Smooth muscle cell (in vitro differentiated cells): ENCODE results near the gene FFAR4. TPM values are rescaled to one million over a fixed set of nuclear protein-coding genes. Genes with fewer than 3 reads are reported as not detected.

ENCODE experiments used
- DNase-seq: peaks from one replicate; lab custom pipeline; 2025; ENCODE audit not compliant: unreplicated experiment; lab: John Stamatoyannopoulos, UW
- H2AFZ ChIP-seq: fragments of 200-600 bp; sonication (generic); 2 replicates; pipeline ENCODE4 v1.6.0; 2016; ENCODE audit warnings: antibody characterized with exemption, low read depth, mild to moderate bottlenecking
- H3F3A ChIP-seq: fragments of 200-600 bp; sonication (generic); 2 replicates; pipeline ENCODE4 v1.6.0; 2017; ENCODE audit warnings: antibody characterized with exemption, low read depth
- H3K27ac ChIP-seq: fragments of 200-600 bp; sonication (generic); 2 replicates; pipeline ENCODE4 v1.5.1; 2016; ENCODE audit warnings: low read depth, mild to moderate bottlenecking
- H3K27me3 ChIP-seq: fragments of 200-600 bp; sonication (generic); 2 replicates; pipeline ENCODE4 v1.6.1; 2016; ENCODE audit warnings: low read depth, mild to moderate bottlenecking
- H3K36me3 ChIP-seq: fragments of 200-600 bp; sonication (generic); 2 replicates; pipeline ENCODE4 v1.5.1; 2016; ENCODE audit warnings: low read depth
- H3K4me1 ChIP-seq: fragments of 200-600 bp; sonication (generic); 2 replicates; pipeline ENCODE4 v1.5.1; 2016; ENCODE audit warnings: low read depth
- H3K4me2 ChIP-seq: fragments of 200-600 bp; sonication (generic); 2 replicates; pipeline ENCODE4 v1.6.0; 2016; ENCODE audit warnings: mild to moderate bottlenecking
- H3K4me3 ChIP-seq: fragments of 200-600 bp; sonication (generic); 2 replicates; pipeline ENCODE4 v1.5.1; 2016; ENCODE audit warnings: mild to moderate bottlenecking
- H3K79me2 ChIP-seq: fragments of 200-600 bp; sonication (generic); 2 replicates; pipeline ENCODE4 v1.6.0; 2016; ENCODE audit warnings: low read depth, mild to moderate bottlenecking
- H3K9ac ChIP-seq: fragments of 200-600 bp; sonication (generic); 2 replicates; pipeline ENCODE4 v1.6.0; 2016; ENCODE audit warnings: low read depth
- H3K9me3 ChIP-seq: fragments of 200-600 bp; sonication (generic); replicated peaks from 2 replicates; pipeline ENCODE4 v1.5.1; 2016; ENCODE audit warnings: low read depth
- H4K20me1 ChIP-seq: fragments of 200-600 bp; sonication (generic); 2 replicates; pipeline ENCODE4 v1.6.0; 2016; ENCODE audit warnings: low read depth
- CTCF ChIP-seq: fragments of 200-600 bp; sonication (generic); IDR thresholded peaks from 2 replicates; pipeline ENCODE4 v1.5.1; 2017; ENCODE audit warnings: borderline replicate concordance, mild to moderate bottlenecking, antibody characterized with exemption; ENCODE audit not compliant: insufficient read depth, poor library complexity, severe bottlenecking
- WGBS: methylation state at CpG from one replicate; pipeline ENCODE4 v1.1.7; 2016; ENCODE audit warnings: low lambda C conversion rate; 5-methylcytosine and 5-hydroxymethylcytosine counted together
- polyA plus RNA-seq: library from polyadenylated mRNA; unstranded; fragments of >200 nt; fragmentation: Nextera tagmentation; extraction: Ambion mirVana; gene quantifications from 2 replicates; pipeline ENCODE4 v1.2.1, GENCODE V29; 2016
- total RNA-seq: library from RNA; depleted of rRNA; stranded (reverse); fragments of >200 nt; gene quantifications from 2 replicates; pipeline ENCODE4 v1.2.3, GENCODE V29; 2014

FFAR4 gene
- total and polyA plus RNA-seq, 2 experiments from 2014 or later = not detected

- Histone ChIP-seq H3K4me2 (peak within 1 kb of the TSS; percentile 93), H2AFZ (no peak within 1 kb of the TSS), H3F3A (no peaks in the 10 kb centered on the region), H3K4me1 (peaks cover 14% of the 10 kb centered on the region), H3K9ac (no peak within 1 kb of the TSS), H3K79me2 (no peaks in the 10 kb centered on the region), H3K4me3 (peak within 1 kb of the TSS; percentile 48), H3K27me3 (peaks cover 70% of the 10 kb centered on the region), H3K9me3 (no peaks in the 10 kb centered on the region), H4K20me1 (no peaks in the 10 kb centered on the region), H3K27ac (no peak within 1 kb of the TSS), H3K36me3 (no peaks in the 10 kb centered on the region)
- TF ChIP-seq CTCF = no peak
- DNase-seq = no peak
- 4% methylated on average over 49 of the region's 63 CpGs for whole genome bisulfite sequencing
Measured at GRCh38 chr10:93601146-93601773, 34.8 kb downstream of the FFAR4 start, which contains the start of gene RBP4. TSS of gene RBP4 (minus strand) at chr10:93601235. CDS start at chr10:93601028, 207 bp downstream.

- no peak for TF ChIP-seq CTCF
- H3F3A ChIP-seq = no peaks in the 10 kb centered on the region
- peak overlapping the region; percentile 48 for H3K4me3 ChIP-seq
- peaks cover 14% of the 10 kb centered on the region for H3K4me1 ChIP-seq
- H4K20me1 ChIP-seq = no peaks in the 10 kb centered on the region
- no peak overlapping the region for H3K27ac ChIP-seq
- no peak for DNase-seq
- 22% methylated on average over 7 of the region's 7 CpGs for WGBS
- H3K9me3 ChIP-seq = no peaks in the 10 kb centered on the region
- no peaks in the 10 kb centered on the region for H3K79me2 ChIP-seq
- peaks cover 71% of the 10 kb centered on the region for H3K27me3 ChIP-seq
- H3K36me3 ChIP-seq = no peaks in the 10 kb centered on the region
- H3K9ac ChIP-seq = no peak overlapping the region
- no peak overlapping the region for H2AFZ ChIP-seq
- peak overlapping the region; percentile 93 for H3K4me2 ChIP-seq
Measured at GRCh38 chr10:93601774-93602162, 35.3 kb downstream of the FFAR4 start.

- Histone ChIP-seq H3K27me3 (peaks cover 76% of the 10 kb centered on the region), H3K27ac (no peak overlapping the region), H3K36me3 (no peaks in the 10 kb centered on the region), H3K4me2 (no peak overlapping the region), H3K79me2 (no peaks in the 10 kb centered on the region), H2AFZ (no peak overlapping the region), H3K4me3 (no peak overlapping the region), H4K20me1 (no peaks in the 10 kb centered on the region), H3K9ac (no peak overlapping the region), H3F3A (no peaks in the 10 kb centered on the region), H3K9me3 (no peaks in the 10 kb centered on the region), H3K4me1 (peaks cover 14% of the 10 kb centered on the region)
- TF ChIP-seq CTCF = no peak
- WGBS = 98% methylated on average over 2 of the region's 2 CpGs
- DNase-seq = no peak
Measured at GRCh38 chr10:93603023-93603422, 36.6 kb downstream of the FFAR4 start.

GRCh38 chr10:93604146-93604545 is 37.7 kb downstream of the FFAR4 start:
- Histone ChIP-seq H3K36me3 (no peaks in the 10 kb centered on the region), H3K4me3 (no peak overlapping the region), H3K27ac (no peak overlapping the region), H3K9me3 (no peaks in the 10 kb centered on the region), H3F3A (no peaks in the 10 kb centered on the region), H3K4me2 (no peak overlapping the region), H3K4me1 (peaks cover 14% of the 10 kb centered on the region), H4K20me1 (no peaks in the 10 kb centered on the region), H3K79me2 (no peaks in the 10 kb centered on the region), H2AFZ (no peak overlapping the region), H3K9ac (no peak overlapping the region), H3K27me3 (peaks cover 75% of the 10 kb centered on the region)
- TF ChIP-seq CTCF = no peak
- DNase-seq = no peak
- 91% methylated on average over 2 of the region's 2 CpGs for WGBS
